GM12864 (cell line): ENCODE results near the gene PFDN2.

Experiments
- DNase-seq: peaks from one replicate; pipeline ENCODE4 v3.0.0-alpha.2; 2011; ENCODE audit warnings: low read depth
- H3K4me3 ChIP-seq: 2 replicates; pipeline ENCODE4 v1.5.1; 2011; ENCODE audit warnings: mild to moderate bottlenecking, low read depth, low read length, control low read depth
- TF ChIP-seq, protein P1 (sequence below): IDR thresholded peaks from 2 replicates; pipeline ENCODE4 v1.5.1; 2011; ENCODE audit warnings: low read depth, mild to moderate bottlenecking, moderate library complexity, low read length, control low read depth, inconsistent platforms; ENCODE audit errors: missing control alignments

Gene PFDN2

DNA sequence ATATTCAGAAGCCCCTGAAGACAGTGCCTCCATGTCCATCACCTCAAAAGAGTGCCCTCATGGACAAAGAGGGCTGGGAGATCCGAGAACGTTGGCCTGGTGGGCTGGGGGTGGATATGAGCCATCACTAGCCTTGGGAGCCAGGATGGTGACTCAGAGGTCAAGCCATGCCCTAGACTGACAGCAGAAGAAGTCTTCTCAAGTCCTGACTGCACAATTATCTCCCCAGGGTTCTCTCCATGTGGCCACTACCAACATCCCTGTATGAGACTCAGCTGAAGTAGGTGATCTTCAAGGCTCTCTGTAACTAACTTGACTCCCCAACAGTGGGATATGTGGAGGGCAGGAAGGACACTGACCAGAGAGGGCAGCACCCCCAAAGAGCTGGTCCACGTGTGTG is 64.9 kb downstream of the PFDN2 start:
- DNase-seq = no peak
- TF ChIP-seq, protein P1, sequence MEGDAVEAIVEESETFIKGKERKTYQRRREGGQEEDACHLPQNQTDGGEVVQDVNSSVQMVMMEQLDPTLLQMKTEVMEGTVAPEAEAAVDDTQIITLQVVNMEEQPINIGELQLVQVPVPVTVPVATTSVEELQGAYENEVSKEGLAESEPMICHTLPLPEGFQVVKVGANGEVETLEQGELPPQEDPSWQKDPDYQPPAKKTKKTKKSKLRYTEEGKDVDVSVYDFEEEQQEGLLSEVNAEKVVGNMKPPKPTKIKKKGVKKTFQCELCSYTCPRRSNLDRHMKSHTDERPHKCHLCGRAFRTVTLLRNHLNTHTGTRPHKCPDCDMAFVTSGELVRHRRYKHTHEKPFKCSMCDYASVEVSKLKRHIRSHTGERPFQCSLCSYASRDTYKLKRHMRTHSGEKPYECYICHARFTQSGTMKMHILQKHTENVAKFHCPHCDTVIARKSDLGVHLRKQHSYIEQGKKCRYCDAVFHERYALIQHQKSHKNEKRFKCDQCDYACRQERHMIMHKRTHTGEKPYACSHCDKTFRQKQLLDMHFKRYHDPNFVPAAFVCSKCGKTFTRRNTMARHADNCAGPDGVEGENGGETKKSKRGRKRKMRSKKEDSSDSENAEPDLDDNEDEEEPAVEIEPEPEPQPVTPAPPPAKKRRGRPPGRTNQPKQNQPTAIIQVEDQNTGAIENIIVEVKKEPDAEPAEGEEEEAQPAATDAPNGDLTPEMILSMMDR = no peak
- no peak overlapping the region for H3K4me3 ChIP-seq

DNA sequence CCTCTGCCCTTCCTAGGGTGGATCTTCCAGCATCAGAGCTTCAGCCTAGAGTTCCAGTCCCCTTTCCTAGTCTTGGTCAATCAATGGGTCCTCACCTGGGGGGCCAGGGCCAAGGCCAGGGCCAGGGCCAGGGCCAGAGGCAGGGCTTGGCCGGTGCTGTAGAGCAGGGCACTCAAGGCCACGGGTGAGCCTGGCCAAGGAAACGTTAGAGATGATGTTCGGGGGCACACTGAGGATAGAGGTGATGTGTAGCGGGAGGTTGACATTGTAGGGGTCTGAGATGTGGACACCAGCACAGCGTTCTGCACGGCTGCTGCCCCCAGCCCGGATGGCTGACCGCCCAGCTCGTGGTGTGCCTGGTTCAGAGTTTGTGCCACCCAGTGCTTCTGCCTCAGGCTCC is 66.6 kb downstream of the PFDN2 start:
- no peak overlapping the region for H3K4me3 ChIP-seq
- TF ChIP-seq, protein P1 = no peak
- no peak for DNase-seq
